GM21825 (cell line): ENCODE results near the gene NABP2.

Experiments
- ATAC-seq: cut with Tn5 transposase; IDR thresholded peaks from one replicate; pipeline ENCODE4 v1.9.1; 2021; ENCODE audit warnings: mild to moderate bottlenecking, moderate library complexity; ENCODE audit not compliant: unreplicated experiment

The NABP2 gene

GRCh38 chr12:56212361-56212760, 11.8 kb upstream of the NABP2 start:
- no peak for ATAC-seq

- ATAC-seq = no peak
Measured at GRCh38 chr12:56213878-56214277, 10.3 kb upstream of the NABP2 start.

GRCh38 chr12:56216461-56216860, 7.7 kb upstream of the NABP2 start:
- ATAC-seq = no peak

- no peak for ATAC-seq
Measured at GRCh38 chr12:56219840-56220239, 4.3 kb upstream of the NABP2 start.

- ATAC-seq = no peak
Measured at GRCh38 chr12:56220611-56221231, 3.4 kb upstream of the NABP2 start.

- peak; percentile 16 for ATAC-seq
Measured at GRCh38 chr12:56221232-56221756, 2.8 kb upstream of the NABP2 start.

- ATAC-seq = peak; percentile 78
Measured at GRCh38 chr12:56221757-56222530, 2.2 kb upstream of the NABP2 start, which contains the start of gene RNF41. TSS of gene RNF41 (minus strand) at chr12:56221922. CDS start at chr12:56214047, 7,875 bp downstream.

GRCh38 chr12:56222531-56222895, 1.6 kb upstream of the NABP2 start:
- no peak for ATAC-seq

GRCh38 chr12:56223571-56224101, 506 bp upstream of the NABP2 start:
- no peak for ATAC-seq

GRCh38 chr12:56224954-56225353, 812 bp downstream of the NABP2 start:
- ATAC-seq = no peak

GRCh38 chr12:56229082-56229481, 4.9 kb downstream of the NABP2 start:
- ATAC-seq = no peak

GRCh38 chr12:56229916-56230431, 5.8 kb downstream of the NABP2 start, which contains the start of gene SLC39A5:
TSS of gene SLC39A5 (plus strand) at chr12:56230051. CDS start at chr12:56231275, 1,224 bp downstream.
- no peak for ATAC-seq

GRCh38 chr12:56230432-56231183, 6.5 kb downstream of the NABP2 start:
- no peak for ATAC-seq

- no peak for ATAC-seq
Measured at GRCh38 chr12:56231184-56231582, 7.0 kb downstream of the NABP2 start.

GRCh38 chr12:56234746-56235436, 10.7 kb downstream of the NABP2 start:
- no peak for ATAC-seq

- no peak for ATAC-seq
Measured at GRCh38 chr12:56236091-56236490, 11.9 kb downstream of the NABP2 start.

GRCh38 chr12:56236985-56237384, 12.8 kb downstream of the NABP2 start:
- no peak for ATAC-seq

GRCh38 chr12:56237552-56237951, 13.4 kb downstream of the NABP2 start:
- no peak for ATAC-seq

GRCh38 chr12:56241424-56242303, 17.5 kb downstream of the NABP2 start:
- no peak for ATAC-seq
